NB4 (cell line): ENCODE data around the gene ARHGAP18.

Experiments
- CTCF ChIP-seq: IDR thresholded peaks from one replicate; pipeline ENCODE4 v1.5.1; 2012; ENCODE audit warnings: low read depth, low read length
- MYC ChIP-seq: IDR thresholded peaks from 2 replicates; pipeline ENCODE4 v1.6.1; 2011; ENCODE audit warnings: low read depth, low read length
- POLR2A ChIP-seq: IDR thresholded peaks from 2 replicates; pipeline ENCODE4 v1.6.1; 2011; ENCODE audit warnings: mild to moderate bottlenecking; ENCODE audit not compliant: insufficient read length; ENCODE audit errors: extremely low read depth
- TF ChIP-seq, protein P1 (sequence below): IDR thresholded peaks from 2 replicates; pipeline ENCODE4 v1.6.1; 2011; ENCODE audit warnings: low read depth, low read length

DNA sequence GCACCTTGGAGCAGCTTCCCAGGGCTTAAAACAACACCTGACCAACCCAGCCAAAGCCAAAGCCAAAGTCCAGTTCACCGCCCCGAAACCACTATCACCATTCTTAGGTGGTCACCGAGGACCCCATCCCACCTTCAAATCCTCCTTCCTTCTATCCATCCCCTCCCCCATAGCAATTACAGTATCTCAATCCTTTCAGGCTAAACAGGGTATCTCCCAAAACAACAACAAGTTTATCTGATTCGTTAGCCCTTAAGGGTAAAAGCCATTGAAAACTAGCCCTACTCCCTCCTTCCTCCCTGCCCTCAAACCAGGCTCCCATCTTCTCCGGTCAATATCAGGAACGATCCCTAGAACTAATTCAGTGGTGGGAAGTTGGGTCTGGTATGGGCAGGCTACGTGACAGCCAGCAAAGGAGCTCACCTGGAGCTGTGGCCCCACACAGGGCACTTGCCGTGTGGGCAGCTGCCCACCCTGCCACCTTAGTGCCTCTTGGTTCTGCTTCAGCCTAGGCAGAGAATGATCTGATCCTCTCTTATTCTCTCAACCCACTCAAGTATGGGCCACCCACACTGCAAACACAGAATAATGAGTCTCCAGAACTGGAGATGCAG lies 2.0 kb downstream of the ARHGAP18 start:
- no peak for TF ChIP-seq MYC
- no peak for TF ChIP-seq CTCF
- TF ChIP-seq POLR2A, result no peak
- TF ChIP-seq, protein P1, sequence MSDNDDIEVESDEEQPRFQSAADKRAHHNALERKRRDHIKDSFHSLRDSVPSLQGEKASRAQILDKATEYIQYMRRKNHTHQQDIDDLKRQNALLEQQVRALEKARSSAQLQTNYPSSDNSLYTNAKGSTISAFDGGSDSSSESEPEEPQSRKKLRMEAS, result no peak
